ENCODE data around the gene ST8SIA2. TPM values are rescaled to one million over a fixed set of nuclear protein-coding genes. Genes with fewer than 3 reads are reported as not detected.

Gene ST8SIA2
- total and polyA plus RNA-seq, 7 experiments from 2014 or later = not detected

DNA sequence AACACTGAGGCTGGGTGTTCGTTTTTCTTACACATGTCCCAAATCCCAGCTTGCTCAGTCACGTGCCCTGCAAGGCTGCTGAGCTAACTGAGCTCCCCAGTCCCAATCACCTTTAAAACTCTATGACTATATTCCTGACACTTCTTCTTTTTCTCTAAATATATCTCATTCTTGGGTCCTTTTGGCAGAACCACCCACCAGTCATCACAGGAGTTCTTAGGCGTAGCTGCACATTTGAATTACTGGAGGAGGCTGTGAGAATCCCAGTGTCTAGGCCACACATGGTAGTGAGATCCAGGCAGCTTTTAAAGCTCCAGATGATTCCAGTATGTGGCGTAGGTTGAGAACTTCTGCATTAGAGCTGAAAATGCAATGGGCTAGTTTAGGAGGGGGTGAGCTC, 66.3 kb downstream of the ST8SIA2 start:
- ChIA-PET CTCF (no interaction called here), POLR2A (no interaction called here)
- Mint-ChIP-seq H3K9me3 (no peaks in the 10 kb centered on the region), H3K4me1 (no peaks in the 10 kb centered on the region), H3K36me3 (no peaks in the 10 kb centered on the region), H3K27me3 (peaks cover 0 to 10% (median 4%) of the 10 kb centered on the region in 5 donors), H3K4me3 (no peak overlapping the region), H3K27ac (no peak overlapping the region)
- Histone ChIP-seq H3K4me1 (ENCODE audit: control insufficient read depth in 2 of 2, insufficient read depth in 2 of 2, low read length in 2 of 2) (no peaks in the 10 kb centered on the region), H3K9me3 (ENCODE audit: control insufficient read depth in 2 of 3, low read length in 3 of 3) (no peaks in the 10 kb centered on the region), H3K4me3 (ENCODE audit: low read length) (no peak overlapping the region), H3K36me3 (ENCODE audit: control insufficient read depth in 2 of 3, insufficient read depth in 3 of 3, low read length in 3 of 3) (no peaks in the 10 kb centered on the region), H3K27ac (ENCODE audit: low read depth, low read length) (no peak overlapping the region), H3K27me3 (ENCODE audit: control insufficient read depth in 2 of 2, insufficient read depth in 2 of 2, low read length in 2 of 2) (no peaks in the 10 kb centered on the region)
- DNase-seq (no peak), ATAC-seq (no peak)
- intact Hi-C loops (cut with micrococcal nuclease) = no loop called here

DNA sequence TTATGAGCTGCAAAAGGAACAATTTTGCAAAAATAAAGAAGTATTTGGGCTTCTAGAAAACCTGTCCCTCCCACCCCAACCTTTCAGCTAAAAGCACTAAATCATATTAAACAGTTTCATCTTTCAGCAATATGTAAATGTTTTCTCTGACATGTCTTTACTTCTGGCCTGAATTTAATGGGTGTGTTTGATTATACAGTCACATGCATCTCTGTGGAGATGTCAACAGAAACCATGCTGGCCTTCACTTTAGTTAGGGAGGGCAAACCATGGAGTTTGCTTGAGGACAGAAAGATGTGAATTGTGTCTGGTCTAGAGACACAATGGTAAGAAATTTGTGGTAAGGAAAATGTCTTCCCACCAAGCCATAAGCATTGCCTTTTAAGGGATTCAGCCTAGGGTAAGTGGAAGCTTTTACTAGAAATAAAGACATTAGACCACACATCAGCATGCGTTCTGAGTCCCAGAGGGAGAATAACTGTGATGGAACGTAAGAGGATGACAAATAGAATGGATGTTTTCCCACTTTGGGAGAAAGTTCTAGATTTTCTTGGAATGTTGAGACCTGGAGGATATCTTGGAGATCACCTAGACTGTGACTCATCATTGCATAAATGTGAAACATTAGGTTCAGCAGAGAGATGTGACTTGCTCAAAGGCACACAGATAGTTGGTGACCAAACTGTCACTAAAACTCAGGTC, 68.9 kb downstream of the ST8SIA2 start:
- ChIA-PET POLR2A (no interaction called here), CTCF (no interaction called here)
- Histone ChIP-seq H3K27me3 (ENCODE audit: control insufficient read depth in 2 of 2, insufficient read depth in 2 of 2, low read length in 2 of 2) (no peaks in the 10 kb centered on the region), H3K9me3 (ENCODE audit: control insufficient read depth in 2 of 3, low read length in 3 of 3) (no peaks in the 10 kb centered on the region), H3K4me3 (ENCODE audit: low read length) (no peak overlapping the region), H3K4me1 (ENCODE audit: control insufficient read depth in 2 of 2, insufficient read depth in 2 of 2, low read length in 2 of 2) (no peaks in the 10 kb centered on the region), H3K36me3 (ENCODE audit: control insufficient read depth in 2 of 3, insufficient read depth in 3 of 3, low read length in 3 of 3) (no peaks in the 10 kb centered on the region), H3K27ac (ENCODE audit: low read depth, low read length) (no peak overlapping the region)
- H3K4me1 Mint-ChIP-seq = no peaks in the 10 kb centered on the region
- no peaks in the 10 kb centered on the region for H3K36me3 Mint-ChIP-seq
- no peak overlapping the region for H3K27ac Mint-ChIP-seq
- no peak for DNase-seq
- H3K4me3 Mint-ChIP-seq = no peak overlapping the region
- intact Hi-C loops (cut with micrococcal nuclease) = no loop called here
- H3K27me3 Mint-ChIP-seq = peaks cover 0 to 10% (median 6%) of the 10 kb centered on the region in 5 donors
- no peak for ATAC-seq
- H3K9me3 Mint-ChIP-seq = peaks cover 0 to 1% (median 0%) of the 10 kb centered on the region in 11 donors

GRCh38 chr15:92463352-92463751, 69.7 kb downstream of the ST8SIA2 start:
- Histone ChIP-seq H3K36me3 (ENCODE audit: control insufficient read depth in 2 of 3, insufficient read depth in 3 of 3, low read length in 3 of 3) (no peaks in the 10 kb centered on the region), H3K27ac (ENCODE audit: low read depth, low read length) (no peak overlapping the region), H3K4me1 (ENCODE audit: control insufficient read depth in 2 of 2, insufficient read depth in 2 of 2, low read length in 2 of 2) (no peaks in the 10 kb centered on the region), H3K27me3 (ENCODE audit: control insufficient read depth in 2 of 2, insufficient read depth in 2 of 2, low read length in 2 of 2) (no peaks in the 10 kb centered on the region), H3K9me3 (ENCODE audit: control insufficient read depth in 2 of 3, low read length in 3 of 3) (no peaks in the 10 kb centered on the region), H3K4me3 (ENCODE audit: low read length) (no peak overlapping the region)
- Mint-ChIP-seq H3K4me3 (no peak overlapping the region), H3K27ac (no peak overlapping the region), H3K4me1 (no peaks in the 10 kb centered on the region), H3K36me3 (no peaks in the 10 kb centered on the region), H3K9me3 (peaks cover 0 to 1% (median 0%) of the 10 kb centered on the region in 11 donors), H3K27me3 (peaks cover 0 to 18% (median 6%) of the 10 kb centered on the region in 5 donors)
- intact Hi-C loops (cut with micrococcal nuclease) = no loop called here
- ATAC-seq = no peak
- CTCF ChIA-PET = interaction anchor here (0.6 kb wide), 1 partner anchor 1199 kb away, joined by 3 read pairs; no protein-coding TSS in a partner anchor
- POLR2A ChIA-PET = no interaction called here
- DNase-seq = no peak

DNA sequence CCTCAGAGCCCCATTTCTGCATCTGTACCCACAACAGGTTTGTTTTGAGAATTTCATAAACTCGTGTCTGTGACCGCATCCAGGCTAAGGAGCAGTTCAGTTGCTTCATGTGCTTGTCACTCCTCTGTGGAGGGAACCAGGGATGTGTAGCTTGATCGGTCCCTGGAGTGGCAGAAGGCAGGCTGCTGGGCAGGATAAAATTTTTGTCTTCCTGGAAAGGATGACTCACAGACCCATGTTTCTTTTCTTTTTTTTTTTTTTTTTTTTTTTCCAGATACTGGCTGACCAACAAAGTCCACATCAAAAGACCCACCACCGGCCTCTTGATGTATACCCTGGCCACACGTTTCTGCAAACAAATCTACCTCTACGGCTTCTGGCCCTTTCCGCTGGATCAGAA, 70.1 kb downstream of the ST8SIA2 start:
- Mint-ChIP-seq H3K9me3 (peaks cover 0 to 1% (median 0%) of the 10 kb centered on the region in 11 donors), H3K27ac (no peak overlapping the region), H3K36me3 (no peaks in the 10 kb centered on the region), H3K27me3 (peaks cover 0 to 20% (median 6%) of the 10 kb centered on the region in 5 donors), H3K4me1 (no peaks in the 10 kb centered on the region), H3K4me3 (no peak overlapping the region)
- Histone ChIP-seq H3K27me3 (ENCODE audit: control insufficient read depth in 2 of 2, insufficient read depth in 2 of 2, low read length in 2 of 2) (no peaks in the 10 kb centered on the region), H3K36me3 (ENCODE audit: control insufficient read depth in 2 of 3, insufficient read depth in 3 of 3, low read length in 3 of 3) (no peaks in the 10 kb centered on the region), H3K4me3 (ENCODE audit: low read length) (no peak overlapping the region), H3K27ac (ENCODE audit: low read depth, low read length) (no peak overlapping the region), H3K4me1 (ENCODE audit: control insufficient read depth in 2 of 2, insufficient read depth in 2 of 2, low read length in 2 of 2) (no peaks in the 10 kb centered on the region), H3K9me3 (ENCODE audit: control insufficient read depth in 2 of 3, low read length in 3 of 3) (no peaks in the 10 kb centered on the region)
- ATAC-seq = no peak
- intact Hi-C loops (cut with micrococcal nuclease) = no loop called here
- POLR2A ChIA-PET = no interaction called here
- no peak for DNase-seq
- CTCF ChIA-PET = interaction anchor here (0.6 kb wide), 1 partner anchor 1199 kb away, joined by 3 read pairs; no protein-coding TSS in a partner anchor

GRCh38 chr15:92466834-92467233, 73.2 kb downstream of the ST8SIA2 start:
- Mint-ChIP-seq H3K4me1 (no peaks in the 10 kb centered on the region), H3K9me3 (peaks cover 0 to 1% (median 0%) of the 10 kb centered on the region in 11 donors), H3K36me3 (no peaks in the 10 kb centered on the region), H3K4me3 (no peak overlapping the region), H3K27me3 (peaks cover 0 to 15% (median 3%) of the 10 kb centered on the region in 5 donors), H3K27ac (no peak overlapping the region)
- no peaks in the 10 kb centered on the region for H3K36me3 ChIP-seq (ENCODE audit: control insufficient read depth in 2 of 3, insufficient read depth in 3 of 3, low read length in 3 of 3)
- ChIA-PET POLR2A (no interaction called here), CTCF (no interaction called here)
- H3K9me3 ChIP-seq (ENCODE audit: control insufficient read depth in 2 of 3, low read length in 3 of 3) = no peaks in the 10 kb centered on the region
- no peaks in the 10 kb centered on the region for H3K4me1 ChIP-seq (ENCODE audit: control insufficient read depth in 2 of 2, insufficient read depth in 2 of 2, low read length in 2 of 2)
- H3K27ac ChIP-seq (ENCODE audit: low read depth, low read length) = no peak overlapping the region
- ATAC-seq (no peak), DNase-seq (no peak)
- intact Hi-C loops (cut with micrococcal nuclease) = no loop called here
- no peak overlapping the region for H3K4me3 ChIP-seq (ENCODE audit: low read length)
- no peaks in the 10 kb centered on the region for H3K27me3 ChIP-seq (ENCODE audit: control insufficient read depth in 2 of 2, insufficient read depth in 2 of 2, low read length in 2 of 2)

- Mint-ChIP-seq H3K4me1 (no peaks in the 10 kb centered on the region), H3K9me3 (peaks cover 0 to 1% (median 0%) of the 10 kb centered on the region in 11 donors), H3K36me3 (no peaks in the 10 kb centered on the region), H3K27ac (no peak overlapping the region), H3K27me3 (peaks cover 0 to 15% (median 3%) of the 10 kb centered on the region in 5 donors), H3K4me3 (no peak overlapping the region)
- H3K27ac ChIP-seq (ENCODE audit: low read depth, low read length) = no peak overlapping the region
- no peaks in the 10 kb centered on the region for H3K27me3 ChIP-seq (ENCODE audit: control insufficient read depth in 2 of 2, insufficient read depth in 2 of 2, low read length in 2 of 2)
- intact Hi-C loops (cut with micrococcal nuclease) = no loop called here
- DNase-seq (no peak), ATAC-seq (no peak)
- no peaks in the 10 kb centered on the region for H3K9me3 ChIP-seq (ENCODE audit: control insufficient read depth in 2 of 3, low read length in 3 of 3)
- no peaks in the 10 kb centered on the region for H3K36me3 ChIP-seq (ENCODE audit: control insufficient read depth in 2 of 3, insufficient read depth in 3 of 3, low read length in 3 of 3)
- no peak overlapping the region for H3K4me3 ChIP-seq (ENCODE audit: low read length)
- POLR2A ChIA-PET = no interaction called here
- CTCF ChIA-PET = no interaction called here
- no peaks in the 10 kb centered on the region for H3K4me1 ChIP-seq (ENCODE audit: control insufficient read depth in 2 of 2, insufficient read depth in 2 of 2, low read length in 2 of 2)
Measured at GRCh38 chr15:92467245-92467644, 73.6 kb downstream of the ST8SIA2 start.

DNA sequence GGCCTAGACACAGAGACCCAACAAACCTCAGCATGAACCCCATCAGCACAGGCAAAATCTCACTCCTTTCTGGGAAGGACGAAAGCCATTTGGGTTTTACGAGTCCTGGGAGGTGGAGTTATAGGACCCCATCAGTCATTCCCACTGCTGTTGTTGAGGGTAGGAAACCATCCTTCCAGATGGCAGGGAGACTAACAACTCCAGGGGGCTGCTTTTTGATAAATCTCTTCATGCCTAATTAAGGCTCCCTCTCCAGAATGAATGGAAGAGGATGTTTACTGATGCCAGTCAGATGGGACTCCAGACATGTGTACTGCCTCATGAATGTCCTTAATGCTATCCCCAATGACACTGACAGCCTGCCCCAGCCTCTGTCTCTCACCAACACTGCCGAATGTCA, 75.3 kb downstream of the ST8SIA2 start:
- Histone ChIP-seq H3K27me3 (ENCODE audit: control insufficient read depth in 2 of 2, insufficient read depth in 2 of 2, low read length in 2 of 2) (no peaks in the 10 kb centered on the region), H3K9me3 (ENCODE audit: control insufficient read depth in 2 of 3, low read length in 3 of 3) (no peaks in the 10 kb centered on the region), H3K36me3 (ENCODE audit: control insufficient read depth in 2 of 3, insufficient read depth in 3 of 3, low read length in 3 of 3) (no peaks in the 10 kb centered on the region), H3K4me1 (ENCODE audit: control insufficient read depth in 2 of 2, insufficient read depth in 2 of 2, low read length in 2 of 2) (no peaks in the 10 kb centered on the region), H3K27ac (ENCODE audit: low read depth, low read length) (no peak overlapping the region), H3K4me3 (ENCODE audit: low read length) (no peak overlapping the region)
- no peak for DNase-seq
- H3K27me3 Mint-ChIP-seq = peaks cover 0 to 15% (median 3%) of the 10 kb centered on the region in 5 donors
- H3K36me3 Mint-ChIP-seq = no peaks in the 10 kb centered on the region
- peaks cover 0 to 1% (median 0%) of the 10 kb centered on the region in 11 donors for H3K9me3 Mint-ChIP-seq
- no peak for ATAC-seq
- no peak overlapping the region for H3K4me3 Mint-ChIP-seq
- CTCF ChIA-PET = no interaction called here
- POLR2A ChIA-PET = no interaction called here
- H3K27ac Mint-ChIP-seq = no peak overlapping the region
- intact Hi-C loops (cut with micrococcal nuclease) = no loop called here
- H3K4me1 Mint-ChIP-seq = no peaks in the 10 kb centered on the region

All from naive thymus-derived CD4-positive, alpha-beta T cell (primary cell).